ENCODE measurements around the gene TMEM19. TPM values are rescaled to one million over a fixed set of nuclear protein-coding genes. Genes with fewer than 3 reads are reported as not detected.

Gene TMEM19
- total RNA-seq, 1 donor from 2014 or later: 11.0 TPM

GRCh38 chr12:71654200-71654599 lies 31.7 kb upstream of the TMEM19 start:
- intact Hi-C loops (cut with micrococcal nuclease): no loop called here
- H3K4me1 Mint-ChIP-seq (ENCODE audit: low read depth): peaks cover 38% of the 10 kb centered on the region
- H3K36me3 Mint-ChIP-seq (ENCODE audit: low read depth): peaks cover 34% of the 10 kb centered on the region
- H3K27ac Mint-ChIP-seq: no peak overlapping the region
- H3K27me3 Mint-ChIP-seq (ENCODE audit: low read depth): no peaks in the 10 kb centered on the region
- H3K4me3 Mint-ChIP-seq (ENCODE audit: low read depth): peak overlapping the region; percentile 40
- H3K9me3 Mint-ChIP-seq: peaks cover 7% of the 10 kb centered on the region
- DNase-seq (ENCODE audit: low spot score): no peak

DNA sequence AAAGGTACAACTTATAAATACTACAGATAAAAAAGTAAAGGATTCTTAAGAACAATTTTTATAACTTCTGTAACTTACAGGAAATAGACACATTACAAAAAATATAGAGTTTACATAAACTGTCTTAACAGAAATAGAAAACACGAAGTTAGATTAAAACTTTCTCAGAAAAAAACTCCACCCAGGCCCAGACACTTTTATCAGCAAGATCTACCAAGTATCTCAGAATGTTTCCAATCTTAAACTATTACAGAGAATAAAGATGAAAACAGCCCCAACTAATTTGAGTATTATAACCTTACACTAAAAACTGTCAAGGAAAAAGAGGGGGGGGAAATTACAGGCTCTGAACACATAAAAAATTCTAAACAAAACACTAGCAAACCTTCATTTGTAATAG lies 30.4 kb upstream of the TMEM19 start:
- Mint-ChIP-seq H3K27ac (peak overlapping the region; percentile 31), H3K27me3 (ENCODE audit: low read depth) (no peaks in the 10 kb centered on the region), H3K9me3 (peaks cover 7% of the 10 kb centered on the region), H3K36me3 (ENCODE audit: low read depth) (peaks cover 36% of the 10 kb centered on the region), H3K4me3 (ENCODE audit: low read depth) (peak overlapping the region; percentile 62), H3K4me1 (ENCODE audit: low read depth) (peaks cover 42% of the 10 kb centered on the region)
- no peak for DNase-seq (ENCODE audit: low spot score)
- intact Hi-C loops (cut with micrococcal nuclease): loop anchor here (1.0 kb wide), 2 partner anchors 8 to 13 kb away; partner anchors contain the start of gene ZFC3H1

DNA sequence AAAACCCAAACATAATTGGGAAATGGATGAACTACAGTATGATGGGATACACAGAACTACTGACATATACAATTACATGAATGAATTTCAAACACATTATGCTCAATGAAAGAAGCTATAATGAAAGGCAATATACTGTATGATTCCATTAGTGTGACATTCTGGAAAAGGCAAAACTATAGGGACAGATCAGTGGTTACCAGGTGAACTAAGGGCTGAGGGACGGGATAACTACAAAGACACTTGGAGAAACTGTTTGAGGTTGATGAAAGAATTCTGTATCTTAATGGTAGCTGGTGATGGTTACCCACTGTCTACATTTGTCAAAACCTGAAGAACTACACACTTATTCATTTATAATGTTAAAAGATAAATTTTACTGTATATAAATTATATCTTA lies 30.0 kb upstream of the TMEM19 start:
- H3K36me3 Mint-ChIP-seq (ENCODE audit: low read depth): peaks cover 36% of the 10 kb centered on the region
- no peak for DNase-seq (ENCODE audit: low spot score)
- H3K9me3 Mint-ChIP-seq: peaks cover 7% of the 10 kb centered on the region
- peaks cover 42% of the 10 kb centered on the region for H3K4me1 Mint-ChIP-seq (ENCODE audit: low read depth)
- peak overlapping the region; percentile 31 for H3K27ac Mint-ChIP-seq
- H3K27me3 Mint-ChIP-seq (ENCODE audit: low read depth): no peaks in the 10 kb centered on the region
- intact Hi-C loops (cut with micrococcal nuclease): loop anchor here (1.0 kb wide), 2 partner anchors 7 to 14 kb away; partner anchors contain the start of gene ZFC3H1
- peak overlapping the region; percentile 62 for H3K4me3 Mint-ChIP-seq (ENCODE audit: low read depth)

GRCh38 chr12:71656740-71657139 lies 29.1 kb upstream of the TMEM19 start:
- intact Hi-C loops (cut with micrococcal nuclease): no loop called here
- peak overlapping the region; percentile 27 for H3K4me3 Mint-ChIP-seq (ENCODE audit: low read depth)

GRCh38 chr12:71661977-71662530 lies 23.8 kb upstream of the TMEM19 start:
- peaks cover 58% of the 10 kb centered on the region for H3K36me3 Mint-ChIP-seq (ENCODE audit: low read depth)
- H3K9me3 Mint-ChIP-seq: no peaks in the 10 kb centered on the region
- no peaks in the 10 kb centered on the region for H3K27me3 Mint-ChIP-seq (ENCODE audit: low read depth)
- H3K27ac Mint-ChIP-seq: peak overlapping the region; percentile 100
- DNase-seq (ENCODE audit: low spot score): no peak
- H3K4me3 Mint-ChIP-seq (ENCODE audit: low read depth): peak overlapping the region; percentile 100
- peaks cover 35% of the 10 kb centered on the region for H3K4me1 Mint-ChIP-seq (ENCODE audit: low read depth)
- intact Hi-C loops (cut with micrococcal nuclease): loop anchor here (1.0 to 5.0 kb wide), 2 partner anchors 20 to 1420 kb away; partner anchors contain the start of gene CNOT2

More at GRCh38 chr12:71656740-71657139, 29.1 kb upstream of the TMEM19 start:
- Mint-ChIP-seq H3K27me3 (ENCODE audit: low read depth) (no peaks in the 10 kb centered on the region), H3K4me1 (ENCODE audit: low read depth) (peaks cover 44% of the 10 kb centered on the region), H3K9me3 (peaks cover 7% of the 10 kb centered on the region), H3K27ac (no peak overlapping the region), H3K36me3 (ENCODE audit: low read depth) (peaks cover 39% of the 10 kb centered on the region)
- no peak for DNase-seq (ENCODE audit: low spot score)

DNA sequence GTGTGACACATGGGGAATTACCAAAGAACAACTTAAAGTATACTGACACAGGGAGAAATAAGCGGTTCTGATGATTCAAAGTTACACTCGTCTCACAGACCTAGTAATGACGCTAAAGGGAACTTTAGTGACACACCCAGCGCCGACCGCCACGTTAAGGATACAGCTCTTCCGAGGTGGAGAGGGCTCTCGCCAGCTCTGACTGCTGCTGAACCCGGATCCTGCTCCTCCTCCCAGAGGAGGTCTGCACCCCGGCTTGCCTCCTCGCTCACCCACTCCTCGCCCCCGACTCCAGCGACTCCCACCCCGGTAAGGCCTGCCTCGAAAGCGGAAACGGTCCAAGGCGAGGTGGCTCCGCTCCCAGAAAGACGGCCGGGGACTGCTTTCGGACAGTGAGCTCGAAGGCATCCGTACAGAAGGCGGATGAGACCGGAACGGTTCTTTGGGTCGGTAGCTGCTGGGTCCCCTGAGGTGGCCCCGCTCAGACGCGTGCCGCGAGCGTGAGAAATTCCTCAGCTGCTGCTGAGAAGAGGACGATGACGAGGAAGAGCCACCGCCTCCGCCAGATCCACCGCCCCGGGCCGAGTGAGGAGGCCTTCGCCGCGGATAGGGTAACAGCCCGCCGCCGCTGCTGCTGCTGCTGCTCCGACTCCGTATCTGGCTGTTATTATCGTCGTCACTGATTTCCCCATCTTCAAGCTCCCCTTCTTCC lies 22.9 kb upstream of the TMEM19 start:
- Mint-ChIP-seq H3K4me1 (ENCODE audit: low read depth) (peaks cover 35% of the 10 kb centered on the region), H3K27me3 (ENCODE audit: low read depth) (no peaks in the 10 kb centered on the region), H3K36me3 (ENCODE audit: low read depth) (peaks cover 55% of the 10 kb centered on the region), H3K9me3 (no peaks in the 10 kb centered on the region), H3K27ac (peak overlapping the region; percentile 100), H3K4me3 (ENCODE audit: low read depth) (peak overlapping the region; percentile 100)
- DNase-seq (ENCODE audit: low spot score): peak; percentile 63
- intact Hi-C loops (cut with micrococcal nuclease): loop anchor here (1.0 to 5.0 kb wide), 3 partner anchors 8 to 1421 kb away; partner anchors contain the start of gene CNOT2

- intact Hi-C loops (cut with micrococcal nuclease): loop anchor here (1.0 to 5.0 kb wide), 6 partner anchors 8 to 1421 kb away; partner anchors contain the start of genes CNOT2, RAB21, TBC1D15 and TMEM19
- Mint-ChIP-seq H3K4me3 (ENCODE audit: low read depth) (peak within 1 kb of the TSS; percentile 100), H3K4me1 (ENCODE audit: low read depth) (peaks cover 34% of the 10 kb centered on the region), H3K36me3 (ENCODE audit: low read depth) (peaks cover 49% of the 10 kb centered on the region), H3K9me3 (no peaks in the 10 kb centered on the region), H3K27me3 (ENCODE audit: low read depth) (no peaks in the 10 kb centered on the region), H3K27ac (peak within 1 kb of the TSS; percentile 100)
- peak; percentile 91 for DNase-seq (ENCODE audit: low spot score)
Observed at GRCh38 chr12:71663561-71664410, 22.1 kb upstream of the TMEM19 start, which contains the start of the genes THAP2 and ZFC3H1. TSS of gene THAP2 (plus strand) at chr12:71664301. CDS start at chr12:71664510, 209 bp downstream. TSS of gene ZFC3H1 (minus strand) at chr12:71663848. CDS start at chr12:71663610, 238 bp downstream.

- Mint-ChIP-seq H3K27ac (peak overlapping the region; percentile 100), H3K4me1 (ENCODE audit: low read depth) (peaks cover 27% of the 10 kb centered on the region), H3K36me3 (ENCODE audit: low read depth) (peaks cover 41% of the 10 kb centered on the region), H3K27me3 (ENCODE audit: low read depth) (no peaks in the 10 kb centered on the region), H3K4me3 (ENCODE audit: low read depth) (peak overlapping the region; percentile 100), H3K9me3 (no peaks in the 10 kb centered on the region)
- DNase-seq (ENCODE audit: low spot score): no peak
- intact Hi-C loops (cut with micrococcal nuclease): loop anchor here (1.0 to 5.0 kb wide), 5 partner anchors 22 to 1422 kb away; partner anchors contain the start of genes CNOT2, RAB21, TBC1D15 and TMEM19
Observed at GRCh38 chr12:71664411-71665089, 21.3 kb upstream of the TMEM19 start.

GRCh38 chr12:71665090-71665463 lies 20.8 kb upstream of the TMEM19 start:
- Mint-ChIP-seq H3K4me1 (ENCODE audit: low read depth) (peaks cover 24% of the 10 kb centered on the region), H3K4me3 (ENCODE audit: low read depth) (peak overlapping the region; percentile 100), H3K27ac (peak overlapping the region; percentile 100), H3K27me3 (ENCODE audit: low read depth) (no peaks in the 10 kb centered on the region), H3K9me3 (no peaks in the 10 kb centered on the region), H3K36me3 (ENCODE audit: low read depth) (peaks cover 38% of the 10 kb centered on the region)
- no peak for DNase-seq (ENCODE audit: low spot score)
- intact Hi-C loops (cut with micrococcal nuclease): no loop called here

- H3K4me3 Mint-ChIP-seq (ENCODE audit: low read depth): peak overlapping the region; percentile 100
- no peaks in the 10 kb centered on the region for H3K9me3 Mint-ChIP-seq
- intact Hi-C loops (cut with micrococcal nuclease): no loop called here
Observed at GRCh38 chr12:71666259-71666658, 19.6 kb upstream of the TMEM19 start.

DNA sequence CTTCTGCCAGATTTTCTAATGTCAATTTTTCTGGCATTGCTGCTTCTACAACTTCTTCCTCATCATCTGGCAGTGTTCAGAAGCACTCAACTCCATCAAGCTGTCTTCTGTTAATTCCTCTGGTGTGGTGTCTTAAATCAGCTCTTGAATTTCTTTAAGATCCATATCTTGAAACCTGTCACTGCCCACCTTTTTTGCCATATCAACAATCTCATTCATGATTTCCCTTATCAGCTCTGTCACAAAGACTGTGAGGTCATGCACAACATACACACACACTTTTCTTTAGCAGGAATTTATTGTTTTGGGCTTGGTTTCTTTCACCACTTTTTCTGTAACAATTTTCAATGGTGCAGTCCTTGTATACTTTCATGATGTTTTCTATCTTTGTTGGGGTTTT lies 14.6 kb upstream of the TMEM19 start:
- Mint-ChIP-seq H3K4me3 (ENCODE audit: low read depth) (no peak overlapping the region), H3K4me1 (ENCODE audit: low read depth) (peaks cover 25% of the 10 kb centered on the region), H3K27ac (no peak overlapping the region), H3K27me3 (ENCODE audit: low read depth) (no peaks in the 10 kb centered on the region), H3K9me3 (no peaks in the 10 kb centered on the region), H3K36me3 (ENCODE audit: low read depth) (peaks cover 13% of the 10 kb centered on the region)
- intact Hi-C loops (cut with micrococcal nuclease): no loop called here
- no peak for DNase-seq (ENCODE audit: low spot score)

More at GRCh38 chr12:71666259-71666658, 19.6 kb upstream of the TMEM19 start:
- Mint-ChIP-seq H3K27me3 (ENCODE audit: low read depth) (no peaks in the 10 kb centered on the region), H3K27ac (no peak overlapping the region), H3K4me1 (ENCODE audit: low read depth) (peaks cover 28% of the 10 kb centered on the region), H3K36me3 (ENCODE audit: low read depth) (peaks cover 34% of the 10 kb centered on the region)
- DNase-seq (ENCODE audit: low spot score): no peak

DNA sequence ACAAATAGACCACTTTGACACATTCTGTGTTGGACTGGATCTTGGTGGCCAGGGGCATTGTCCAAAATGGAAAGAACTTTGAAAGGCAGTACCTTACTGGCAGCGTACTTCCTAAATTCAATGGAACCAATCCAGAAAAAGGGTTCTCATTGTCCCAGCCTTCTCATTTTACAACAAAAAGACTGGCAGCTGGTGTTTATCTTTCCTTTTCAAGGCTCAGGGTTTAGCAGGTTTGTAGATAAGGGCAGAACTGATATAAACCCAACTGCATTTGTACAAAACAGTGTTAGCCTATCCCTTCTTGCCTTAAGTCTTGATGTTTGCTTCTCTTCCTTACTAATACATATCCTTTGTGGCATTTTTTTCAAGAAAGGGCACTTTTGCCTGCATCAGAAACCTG lies 14.1 kb upstream of the TMEM19 start:
- peaks cover 25% of the 10 kb centered on the region for H3K4me1 Mint-ChIP-seq (ENCODE audit: low read depth)
- H3K36me3 Mint-ChIP-seq (ENCODE audit: low read depth): peaks cover 13% of the 10 kb centered on the region
- H3K27ac Mint-ChIP-seq: no peak overlapping the region
- H3K4me3 Mint-ChIP-seq (ENCODE audit: low read depth): no peak overlapping the region
- H3K9me3 Mint-ChIP-seq: no peaks in the 10 kb centered on the region
- intact Hi-C loops (cut with micrococcal nuclease): no loop called here
- no peak for DNase-seq (ENCODE audit: low spot score)
- H3K27me3 Mint-ChIP-seq (ENCODE audit: low read depth): no peaks in the 10 kb centered on the region

All from activated T-helper 2 cell treated with anti-CD3 and anti-CD28 coated beads, Interferon-gamma antibody, Interleukin-2, Interleukin-4, amounts not matched to agents 10 μg/mL and 5 μg/mL and 100 μg/mL, durations not matched to agents 14 hours and 24 hours and 36 hours (primary cell).